Cardiac fibroblast (primary cell): ENCODE results near the gene CLRN2.

Experiments used
- DNase-seq, 2 donors: peaks; one replicate each; pipeline versions ENCODE4 v3.0.0 to v3.0.0-alpha.2; 2010; ENCODE audit warnings: low read depth in 2 of 2
- H3K4me3 ChIP-seq, 2 donors: replicated peaks in 1 of 2; 1 replicate in 1 of 2; 2 replicates in 1 of 2; pipeline ENCODE4 v1.5.1; 2011; ENCODE audit warnings: low read depth in 2 of 2, low read length in 2 of 2, mild to moderate bottlenecking in 2 of 2, moderate library complexity in 1 of 2
- TF ChIP-seq, protein P1 (sequence below): IDR thresholded peaks from one replicate; pipeline ENCODE4 v1.5.1; 2011; ENCODE audit warnings: low read depth, mild to moderate bottlenecking, low read length, inconsistent platforms

The CLRN2 gene

DNA sequence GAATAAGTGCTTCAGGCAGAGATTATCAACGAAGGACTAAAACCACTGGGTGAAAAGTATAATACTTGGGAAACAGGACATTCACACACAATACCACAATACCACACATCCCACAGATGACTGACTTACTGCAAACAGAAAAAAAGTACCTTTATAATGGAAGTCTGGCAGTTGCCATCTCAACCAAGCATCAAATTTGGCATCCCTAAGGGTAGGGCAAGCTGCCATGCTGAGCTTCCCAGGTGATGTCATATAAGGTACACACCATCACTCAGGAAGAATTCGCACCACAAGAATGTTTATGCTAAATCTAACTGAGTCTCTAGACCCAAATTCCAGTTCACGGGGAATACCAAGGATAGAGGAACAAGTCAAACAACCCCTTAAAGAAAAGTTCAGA, 12.2 kb upstream of the CLRN2 start:
- TF ChIP-seq, protein P1, sequence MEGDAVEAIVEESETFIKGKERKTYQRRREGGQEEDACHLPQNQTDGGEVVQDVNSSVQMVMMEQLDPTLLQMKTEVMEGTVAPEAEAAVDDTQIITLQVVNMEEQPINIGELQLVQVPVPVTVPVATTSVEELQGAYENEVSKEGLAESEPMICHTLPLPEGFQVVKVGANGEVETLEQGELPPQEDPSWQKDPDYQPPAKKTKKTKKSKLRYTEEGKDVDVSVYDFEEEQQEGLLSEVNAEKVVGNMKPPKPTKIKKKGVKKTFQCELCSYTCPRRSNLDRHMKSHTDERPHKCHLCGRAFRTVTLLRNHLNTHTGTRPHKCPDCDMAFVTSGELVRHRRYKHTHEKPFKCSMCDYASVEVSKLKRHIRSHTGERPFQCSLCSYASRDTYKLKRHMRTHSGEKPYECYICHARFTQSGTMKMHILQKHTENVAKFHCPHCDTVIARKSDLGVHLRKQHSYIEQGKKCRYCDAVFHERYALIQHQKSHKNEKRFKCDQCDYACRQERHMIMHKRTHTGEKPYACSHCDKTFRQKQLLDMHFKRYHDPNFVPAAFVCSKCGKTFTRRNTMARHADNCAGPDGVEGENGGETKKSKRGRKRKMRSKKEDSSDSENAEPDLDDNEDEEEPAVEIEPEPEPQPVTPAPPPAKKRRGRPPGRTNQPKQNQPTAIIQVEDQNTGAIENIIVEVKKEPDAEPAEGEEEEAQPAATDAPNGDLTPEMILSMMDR: no peak
- peak in 1 of 2 donors; percentile 5 for DNase-seq
- no peak overlapping the region for H3K4me3 ChIP-seq

DNA sequence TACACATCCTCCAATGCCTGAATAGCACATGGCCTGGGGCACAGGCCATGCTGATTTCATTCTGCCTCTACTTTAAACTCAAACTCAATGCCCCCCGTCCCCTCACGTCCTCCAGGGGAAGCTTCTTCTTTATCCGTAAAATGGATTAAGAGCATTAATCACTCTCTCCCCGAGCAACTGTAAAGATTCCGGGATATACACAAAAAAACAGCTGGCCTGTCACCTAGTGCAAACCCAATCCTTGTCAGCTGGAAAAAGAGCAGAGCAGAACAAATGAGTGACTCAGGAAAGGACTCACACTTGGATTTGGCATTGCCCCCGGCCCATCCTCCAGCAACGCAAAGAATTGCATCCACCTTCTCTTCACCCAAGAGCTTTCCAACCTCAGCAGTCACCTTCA, 10.9 kb upstream of the CLRN2 start:
- H3K4me3 ChIP-seq: no peak overlapping the region
- DNase-seq: no peak
- TF ChIP-seq, protein P1: no peak

DNA sequence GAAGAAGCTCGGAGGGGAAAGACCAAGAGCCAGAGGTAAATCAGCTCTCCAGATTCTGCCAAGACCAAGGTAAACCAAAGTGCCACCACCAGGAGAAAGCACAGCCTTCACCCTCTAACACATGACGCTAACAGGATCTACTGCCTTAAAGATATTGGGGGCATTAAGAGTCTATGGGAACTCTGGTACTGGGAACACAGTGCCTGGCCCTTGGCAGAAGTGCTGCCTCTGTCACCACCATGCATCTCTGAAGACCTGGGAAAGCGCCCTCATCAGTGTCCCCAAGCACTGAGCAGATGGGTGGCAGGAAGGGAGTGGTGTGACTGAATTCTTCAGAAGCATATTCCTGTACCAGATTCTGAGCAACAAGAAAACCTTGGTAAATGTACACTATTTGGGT, 4.4 kb upstream of the CLRN2 start:
- no peak for DNase-seq
- TF ChIP-seq, protein P1: no peak
- H3K4me3 ChIP-seq: no peak overlapping the region

DNA sequence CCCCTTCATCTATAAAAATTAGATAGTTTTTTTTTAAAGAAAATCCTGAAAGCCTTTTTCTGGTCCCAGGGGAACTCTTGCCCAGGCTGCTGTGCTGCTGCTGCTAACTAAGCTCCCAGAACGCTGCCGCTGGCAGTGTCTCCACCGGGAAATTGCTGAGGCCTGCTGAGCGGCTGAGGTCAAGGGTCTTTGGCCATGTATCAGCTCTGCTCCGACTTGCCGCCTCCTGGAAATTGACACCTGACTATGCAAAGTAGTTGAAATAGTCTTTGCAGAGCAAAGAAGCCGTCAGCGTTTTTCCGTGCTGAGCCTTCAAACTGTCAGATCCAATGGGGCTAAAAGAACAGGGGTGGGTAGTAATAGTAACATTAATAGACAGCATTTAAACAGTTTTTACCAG, 3.9 kb upstream of the CLRN2 start:
- peak; percentile 29 to 51 for DNase-seq
- peak overlapping the region; percentile 72 to 75 for H3K4me3 ChIP-seq
- TF ChIP-seq, protein P1: no peak

DNA sequence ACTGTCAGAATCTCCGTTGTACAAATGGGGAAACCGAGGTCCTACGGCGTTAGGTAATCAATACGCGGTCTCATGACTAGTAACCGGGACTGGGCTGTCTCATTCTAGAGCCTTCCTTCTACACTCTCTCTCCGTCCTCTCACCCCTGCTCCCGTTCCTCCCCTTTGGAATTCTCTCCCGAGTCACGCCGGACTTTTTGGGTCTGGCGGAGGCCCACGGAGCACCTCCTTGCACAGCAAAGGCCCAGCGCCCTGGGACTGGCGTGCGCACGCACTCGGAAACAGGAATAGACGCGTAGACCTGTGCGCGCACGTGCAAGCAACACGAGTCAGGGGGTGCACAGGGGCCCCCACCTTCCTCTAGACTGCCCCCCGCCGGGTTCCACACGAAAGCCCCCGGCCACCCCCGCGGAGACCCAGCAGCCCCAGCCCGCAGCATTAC, 3.4 kb upstream of the CLRN2 start:
- peak; percentile 50 to 53 for DNase-seq
- peak overlapping the region; percentile 72 to 75 for H3K4me3 ChIP-seq
- TF ChIP-seq, protein P1: no peak

DNA sequence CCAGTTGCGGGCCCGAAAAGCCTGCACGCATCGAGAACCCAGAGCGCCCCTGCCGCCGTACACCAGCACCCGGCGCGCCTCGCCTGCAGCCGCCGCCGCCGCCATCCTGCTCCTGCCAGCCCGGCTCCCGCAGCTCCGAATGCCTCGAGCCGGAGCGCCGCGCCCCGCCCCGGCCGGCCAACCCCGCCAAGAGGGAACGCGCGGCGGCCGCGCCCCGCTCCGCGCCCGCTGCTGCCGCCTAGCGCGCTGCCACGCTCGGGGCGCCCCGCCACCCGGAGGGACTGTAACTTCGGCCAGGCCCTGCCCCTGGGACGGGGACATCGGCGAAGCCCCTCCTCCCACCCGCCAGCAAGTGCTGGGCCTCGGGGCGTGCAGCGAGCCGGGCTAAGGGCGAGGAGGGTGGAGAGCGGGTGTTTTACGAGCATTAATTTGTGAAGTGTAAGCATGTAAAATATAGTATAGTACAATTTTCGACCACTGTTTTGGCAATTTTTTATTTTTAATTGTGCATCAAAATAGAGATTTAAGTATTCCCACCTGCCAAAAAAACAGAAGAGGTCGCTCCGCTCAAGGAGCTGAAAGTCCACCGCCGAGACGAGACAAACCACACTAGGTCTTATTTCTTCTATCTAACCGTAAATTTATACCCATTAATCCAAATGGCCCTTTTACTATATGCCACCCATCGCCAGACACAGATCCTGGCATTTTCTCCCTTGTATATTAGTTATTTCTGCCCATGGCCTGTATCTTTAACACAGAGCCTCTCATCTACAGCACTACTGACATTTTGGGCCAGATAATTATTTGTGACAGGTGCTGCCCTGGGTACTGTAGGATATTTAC, 2.8 kb upstream of the CLRN2 start, which contains the start of gene QDPR:
TSS of gene QDPR (minus strand) at position 141 of the 846 bp plus-strand sequence. CDS start at position 105, 36 bp downstream.
- TF ChIP-seq, protein P1: no peak
- DNase-seq: peak; percentile 54 to 74
- H3K4me3 ChIP-seq: peak within 1 kb of the TSS; percentile 72 to 75
